Adipose tissue (tissue), 3 donors: ENCODE data around the gene SFXN4. TPM values are rescaled to one million over a fixed set of nuclear protein-coding genes. Genes with fewer than 3 reads are reported as not detected.
"Not testable (repeated sequence)": the region's sequence is repeated elsewhere in the genome, so short reads cannot be mapped to it uniquely, and the experiment has no call there.

Source experiments
- H3K27ac ChIP-seq: one replicate; pipeline ENCODE4 v1.5.1; 2013; ENCODE audit warnings: low read depth, low read length
- WGBS, 3 donors: extraction: QIAGEN DNeasy Blood & Tissue Kit; methylation state at CpG; one replicate each; pipeline ENCODE4 v1.1.7; 2013; 5-methylcytosine and 5-hydroxymethylcytosine counted together
- polyA plus RNA-seq, 3 donors: library from polyadenylated mRNA; stranded (reverse); fragments of 200-250 nt; gene quantifications; one replicate each; pipeline ENCODE4 v1.2.3, GENCODE V29; 2013
- donor health status: healthy with polysubstance abuse.
- donor health status: Bipolar disorder and iron deficiency.
- donor health status: healthy.

The SFXN4 gene
- polyA plus RNA-seq, 3 donors: 20.7 to 32.7 (median 24.5) TPM

- H3K27ac ChIP-seq: not testable (repeated sequence)
- 94 to 97% (median 97%) methylated on average over 12 of the region's 12 CpGs for WGBS, 3 donors
These were observed 68.7 kb downstream of the SFXN4 start for GRCh38 chr10:119096641-119097415.

- 75 to 92% (median 81%) methylated on average over 4 of the region's 4 CpGs for WGBS, 3 donors
- H3K27ac ChIP-seq: no peak overlapping the region
These were observed 69.9 kb downstream of the SFXN4 start for GRCh38 chr10:119095640-119096039.

- H3K27ac ChIP-seq: no peak overlapping the region
- 48 to 73% (median 61%) methylated on average over 5 of the region's 5 CpGs for WGBS, 3 donors
These were observed 74.5 kb downstream of the SFXN4 start for GRCh38 chr10:119090968-119091367.

Other genes starting within 250 kb of the SFXN4 start
- 1 to 10 TPM; 1.6 to 6.8 (median 3.5) TPM for gene NANOS1, start 136.0 kb downstream of the SFXN4 start, polyA plus RNA-seq
- 100 to 1,000 TPM in 1 of 3 donors, 10 to 100 TPM in 2; 59.4 to 112 (median 98.6) TPM for gene EIF3A, start 84.9 kb downstream of the SFXN4 start, polyA plus RNA-seq
- gene DENND10, start 61.6 kb downstream of the SFXN4 start, polyA plus RNA-seq: 10 to 100 TPM; 11.7 to 38.8 (median 29.8) TPM
- 100 to 1,000 TPM in 2 of 3 donors, 10 to 100 TPM in 1; 63.1 to 188 (median 183) TPM for gene PRDX3, start 13.1 kb upstream of the SFXN4 start, polyA plus RNA-seq
- gene GRK5, start 41.9 kb upstream of the SFXN4 start, polyA plus RNA-seq: 10 to 100 TPM in 2 of 3 donors, 1 to 10 TPM in 1; 3.2 to 38.5 (median 20.8) TPM